GM12878 (cell line): ENCODE results near the gene SYNGR3. TPM values are rescaled to one million over a fixed set of nuclear protein-coding genes. Genes with fewer than 3 reads are reported as not detected.

Experiments used
- BCL11A ChIP-seq: IDR thresholded peaks from 2 replicates; pipeline ENCODE4 v1.6.1; 2011; ENCODE audit warnings: low read depth, low read length
- BCL3 ChIP-seq: IDR thresholded peaks from 2 replicates; pipeline ENCODE4 v1.6.1; 2011; ENCODE audit warnings: borderline replicate concordance, low read depth, mild to moderate bottlenecking, moderate library complexity, low read length; ENCODE audit not compliant: insufficient read depth, poor library complexity, severe bottlenecking
- CEBPZ ChIP-seq: fragments of 150-350 bp; IDR thresholded peaks from 2 replicates; pipeline ENCODE4 v1.6.1; 2016; ENCODE audit warnings: low read depth, low read length
- CHD1 ChIP-seq: IDR thresholded peaks from 2 replicates; pipeline ENCODE4 v1.6.1; 2012; ENCODE audit warnings: low read depth, low read length, improper control_type of control experiment
- EP300 ChIP-seq, 2 experiments: fragments of 150-350 bp in 1 of 2; IDR thresholded peaks; 2 replicates each; pipeline ENCODE4 v1.6.1; 2011 to 2012; ENCODE audit warnings: low read depth in 2 of 2, low read length in 2 of 2, borderline replicate concordance in 1 of 2, improper control_type of control experiment in 1 of 2, inconsistent platforms in 1 of 2; ENCODE audit not compliant: control insufficient read depth in 1 of 2
- IRF3 ChIP-seq: fragments of 450-650 bp; IDR thresholded peaks from 2 replicates; pipeline ENCODE4 v1.6.1; 2014; ENCODE audit warnings: mild to moderate bottlenecking
- JUND ChIP-seq: IDR thresholded peaks from 2 replicates; pipeline ENCODE4 v1.6.1; 2012; ENCODE audit warnings: low read depth, mild to moderate bottlenecking, low read length, improper control_type of control experiment, moderate library complexity
- MEF2B ChIP-seq: fragments of 450-650 bp; IDR thresholded peaks from 2 replicates; pipeline ENCODE4 v1.6.1; 2018; ENCODE audit warnings: mild to moderate bottlenecking, moderate library complexity; ENCODE audit not compliant: partially characterized antibody, poor library complexity, severe bottlenecking
- NFYB ChIP-seq: IDR thresholded peaks from 2 replicates; pipeline ENCODE4 v1.6.1; 2011; ENCODE audit warnings: low read depth, mild to moderate bottlenecking, low read length, improper control_type of control experiment, moderate library complexity; ENCODE audit not compliant: insufficient read depth
- POU2F2 ChIP-seq: IDR thresholded peaks from 3 replicates; pipeline ENCODE4 v1.6.1; 2011; ENCODE audit warnings: low read depth, mild to moderate bottlenecking, low read length, borderline replicate concordance
- PRDM15 ChIP-seq: fragments of 450-650 bp; formaldehyde crosslinking; IDR thresholded peaks from 2 replicates; pipeline ENCODE4 v1.4.0; 2020; ENCODE audit warnings: mild to moderate bottlenecking, moderate library complexity
- REST ChIP-seq: IDR thresholded peaks from 2 replicates; pipeline ENCODE4 v1.6.1; 2012; ENCODE audit warnings: mild to moderate bottlenecking, low read depth, low read length
- SUZ12 ChIP-seq: fragments of 200-600 bp; sonication (generic); IDR thresholded peaks from one replicate; pipeline ENCODE4 v1.6.1; 2018; ENCODE audit warnings: antibody characterized with exemption, mild to moderate bottlenecking; ENCODE audit not compliant: unreplicated experiment
- ZNF207 ChIP-seq: fragments of 450-650 bp; IDR thresholded peaks from 2 replicates; pipeline ENCODE4 v1.6.1; 2014; ENCODE audit warnings: antibody characterized with exemption, mild to moderate bottlenecking, borderline replicate concordance
- polyA plus RNA-seq, 11 experiments: library from polyadenylated mRNA; depleted of rRNA in 4 of 11; unstranded in 6 of 11; stranded (reverse) in 5 of 11; fragments of >200 nt; fragmentation: Nextera tagmentation in 4 of 11; fragmentation: Illumina TruSeq in 1 of 11; extraction: Ambion mirVana in 4 of 11; extraction: Trizol in 1 of 11; gene quantifications; 1 replicate in 1 of 11; 2 replicates in 10 of 11; pipeline versions ENCODE4 v1.2.1 to v1.2.3, GENCODE V29; 2011 to 2016; ENCODE audit warnings: inconsistent platforms in 2 of 11, missing spikeins in 2 of 11, low read depth in 1 of 11
- total RNA-seq, 4 experiments: library from RNA; depleted of rRNA in 3 of 4; stranded (reverse); fragments of >200 nt in 3 of 4; fragmentation: Illumina TruSeq in 1 of 4; extraction: Trizol in 1 of 4; gene quantifications; 2 replicates each; pipeline versions ENCODE4 v1.2.1 to v1.2.3, GENCODE V29; 2013 to 2021

Gene SYNGR3
- total and polyA plus RNA-seq, 10 of the 15 experiments (the other 5 are each of a cell fraction or from before 2014, with no cell fraction given), result 1.2 to 18.1 (median 6.6) TPM

- TF ChIP-seq MEF2B (no peak), EP300 (IDR thresholded peaks at IDR 0.05; ENCODE audit: borderline replicate concordance in 1 of 2, control insufficient read depth in 1 of 2, low read depth in 2 of 2, low read length in 2 of 2) (no peak), CEBPZ (no peak), REST (no peak), IRF3 (0 out of 2 replicates have a peak, but pooled peaks have one; percentile 57), CHD1 (no peak), BCL3 (no peak), ZNF207 (peak; percentile 74; the same call in 1 of the 2 replicates), NFYB (no peak), BCL11A (no peak), POU2F2 (peak; percentile 59; the same call in 1 of the 3 replicates), JUND (no peak), SUZ12 (no peak), PRDM15 (CRISPR knock-in tag) (no peak)
These were observed 30.3 kb upstream of the SYNGR3 start, which contains the start of gene NDUFB10 (continued) for GRCh38 chr16:1959269-1960039.
